A549 (cell line): ENCODE measurements around the gene SESN3.
"Not testable (repeated sequence)": the region's sequence is repeated elsewhere in the genome, so short reads cannot be mapped to it uniquely, and the experiment has no call there.

Experiments used
- CEBPB ChIP-seq, 2 experiments: fragments of >200 bp in 1 of 2; sonication (Bioruptor Twin) in 1 of 2; formaldehyde crosslinking in 1 of 2; IDR thresholded peaks; 2 replicates each; pipeline ENCODE4 v1.6.1; 2012 to 2016
- EP300 ChIP-seq, 2 experiments: fragments of >200 bp; sonication (Bioruptor Twin); formaldehyde crosslinking; IDR thresholded peaks; 2 replicates in 1 of 2; 3 replicates in 1 of 2; pipeline ENCODE4 v1.6.1; 2016 to 2017
- GATA3 ChIP-seq: IDR thresholded peaks from 2 replicates; pipeline ENCODE4 v1.6.1; 2012; ENCODE audit warnings: borderline replicate concordance
- HOXA7 ChIP-seq: fragments of 250-450 bp; sonication (Bioruptor Pico); IDR thresholded peaks from 2 replicates; pipeline ENCODE4 v1.5.0; 2020; ENCODE audit warnings: mild to moderate bottlenecking, moderate library complexity
- KDM1A ChIP-seq: fragments of 200-600 bp; sonication (generic); IDR thresholded peaks from 2 replicates; pipeline ENCODE4 v1.6.1; 2016; ENCODE audit warnings: low read depth, mild to moderate bottlenecking
- KDM5A ChIP-seq: fragments of 200-600 bp; sonication (generic); IDR thresholded peaks from 2 replicates; pipeline ENCODE4 v1.6.1; 2016; ENCODE audit warnings: antibody characterized with exemption, mild to moderate bottlenecking
- POLR2A ChIP-seq: IDR thresholded peaks from 2 replicates; pipeline ENCODE4 v1.6.1; 2012; ENCODE audit warnings: mild to moderate bottlenecking, low read length
- POLR2AphosphoS2 ChIP-seq: conservative IDR thresholded peaks from 2 replicates; pipeline ENCODE4 v1.6.1; 2012; ENCODE audit warnings: low read length, improper control_type of control experiment, inconsistent platforms
- RAD21 ChIP-seq, 2 experiments: fragments of >200 bp in 1 of 2; sonication (Bioruptor Twin) in 1 of 2; formaldehyde crosslinking in 1 of 2; IDR thresholded peaks in 1 of 2; conservative IDR thresholded peaks in 1 of 2; 2 replicates in 1 of 2; 3 replicates in 1 of 2; pipeline ENCODE4 v1.6.1; 2012 to 2018; ENCODE audit warnings: inconsistent platforms in 1 of 2
- TF ChIP-seq, protein P1 (sequence below): fragments of >200 bp; sonication (Bioruptor Twin); formaldehyde crosslinking; IDR thresholded peaks from 3 replicates; pipeline ENCODE4 v1.5.1; 2016
- TF ChIP-seq, protein P2 (sequence below): fragments of >200 bp; sonication (Bioruptor Twin); formaldehyde crosslinking; IDR thresholded peaks from 3 replicates; pipeline ENCODE4 v1.6.1; 2016
- TF ChIP-seq, protein P3 (sequence below): fragments of 450-650 bp; IDR thresholded peaks from 2 replicates; pipeline ENCODE4 v1.6.1; 2014; ENCODE audit warnings: antibody characterized with exemption
- TF ChIP-seq, protein P4 (sequence below): IDR thresholded peaks from 2 replicates; pipeline ENCODE4 v1.6.1; 2012
- TF ChIP-seq, protein P5 (sequence below): fragments of >200 bp; sonication (Bioruptor Twin); formaldehyde crosslinking; IDR thresholded peaks from 2 replicates; pipeline ENCODE4 v1.6.1; 2016

DNA sequence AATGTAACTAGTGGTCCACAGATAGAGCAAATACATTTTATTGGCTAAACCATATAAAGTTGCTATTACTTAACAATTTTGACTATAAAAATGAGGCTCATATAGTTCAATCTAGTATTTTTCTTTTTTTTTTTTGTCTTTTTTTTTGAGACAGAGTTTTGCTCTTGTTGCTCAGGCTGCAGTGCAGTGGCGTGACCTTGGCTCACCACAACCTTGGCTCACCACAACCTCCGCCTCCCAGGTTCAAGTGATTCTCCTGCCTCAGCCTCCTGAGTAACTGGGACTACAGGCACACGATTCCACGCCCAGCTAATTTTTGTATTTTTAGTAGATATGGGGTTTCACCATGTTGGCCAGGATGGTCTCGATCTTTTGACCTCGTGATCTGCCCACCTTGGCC, 3.9 kb downstream of the SESN3 start:
- TF ChIP-seq, protein P1, sequence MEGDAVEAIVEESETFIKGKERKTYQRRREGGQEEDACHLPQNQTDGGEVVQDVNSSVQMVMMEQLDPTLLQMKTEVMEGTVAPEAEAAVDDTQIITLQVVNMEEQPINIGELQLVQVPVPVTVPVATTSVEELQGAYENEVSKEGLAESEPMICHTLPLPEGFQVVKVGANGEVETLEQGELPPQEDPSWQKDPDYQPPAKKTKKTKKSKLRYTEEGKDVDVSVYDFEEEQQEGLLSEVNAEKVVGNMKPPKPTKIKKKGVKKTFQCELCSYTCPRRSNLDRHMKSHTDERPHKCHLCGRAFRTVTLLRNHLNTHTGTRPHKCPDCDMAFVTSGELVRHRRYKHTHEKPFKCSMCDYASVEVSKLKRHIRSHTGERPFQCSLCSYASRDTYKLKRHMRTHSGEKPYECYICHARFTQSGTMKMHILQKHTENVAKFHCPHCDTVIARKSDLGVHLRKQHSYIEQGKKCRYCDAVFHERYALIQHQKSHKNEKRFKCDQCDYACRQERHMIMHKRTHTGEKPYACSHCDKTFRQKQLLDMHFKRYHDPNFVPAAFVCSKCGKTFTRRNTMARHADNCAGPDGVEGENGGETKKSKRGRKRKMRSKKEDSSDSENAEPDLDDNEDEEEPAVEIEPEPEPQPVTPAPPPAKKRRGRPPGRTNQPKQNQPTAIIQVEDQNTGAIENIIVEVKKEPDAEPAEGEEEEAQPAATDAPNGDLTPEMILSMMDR, result not testable (repeated sequence)
- not testable (repeated sequence) for TF ChIP-seq EP300 (IDR thresholded peaks at IDR 0.05); POLR2A; KDM5A; RAD21 (conservative IDR thresholded peaks at IDR 0.05 in 1 of 2, IDR thresholded peaks at IDR 0.05 in 1 of 2); GATA3; KDM1A; CEBPB (IDR thresholded peaks at IDR 0.05); HOXA7 (CRISPR knock-in tag); POLR2AphosphoS2
- TF ChIP-seq, protein P2, sequence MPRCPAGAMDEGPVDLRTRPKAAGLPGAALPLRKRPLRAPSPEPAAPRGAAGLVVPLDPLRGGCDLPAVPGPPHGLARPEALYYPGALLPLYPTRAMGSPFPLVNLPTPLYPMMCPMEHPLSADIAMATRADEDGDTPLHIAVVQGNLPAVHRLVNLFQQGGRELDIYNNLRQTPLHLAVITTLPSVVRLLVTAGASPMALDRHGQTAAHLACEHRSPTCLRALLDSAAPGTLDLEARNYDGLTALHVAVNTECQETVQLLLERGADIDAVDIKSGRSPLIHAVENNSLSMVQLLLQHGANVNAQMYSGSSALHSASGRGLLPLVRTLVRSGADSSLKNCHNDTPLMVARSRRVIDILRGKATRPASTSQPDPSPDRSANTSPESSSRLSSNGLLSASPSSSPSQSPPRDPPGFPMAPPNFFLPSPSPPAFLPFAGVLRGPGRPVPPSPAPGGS, result not testable (repeated sequence)
- TF ChIP-seq, protein P3, sequence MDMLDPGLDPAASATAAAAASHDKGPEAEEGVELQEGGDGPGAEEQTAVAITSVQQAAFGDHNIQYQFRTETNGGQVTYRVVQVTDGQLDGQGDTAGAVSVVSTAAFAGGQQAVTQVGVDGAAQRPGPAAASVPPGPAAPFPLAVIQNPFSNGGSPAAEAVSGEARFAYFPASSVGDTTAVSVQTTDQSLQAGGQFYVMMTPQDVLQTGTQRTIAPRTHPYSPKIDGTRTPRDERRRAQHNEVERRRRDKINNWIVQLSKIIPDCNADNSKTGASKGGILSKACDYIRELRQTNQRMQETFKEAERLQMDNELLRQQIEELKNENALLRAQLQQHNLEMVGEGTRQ, result not testable (repeated sequence)
- TF ChIP-seq, protein P4, sequence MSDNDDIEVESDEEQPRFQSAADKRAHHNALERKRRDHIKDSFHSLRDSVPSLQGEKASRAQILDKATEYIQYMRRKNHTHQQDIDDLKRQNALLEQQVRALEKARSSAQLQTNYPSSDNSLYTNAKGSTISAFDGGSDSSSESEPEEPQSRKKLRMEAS, result not testable (repeated sequence)
- TF ChIP-seq, protein P5, sequence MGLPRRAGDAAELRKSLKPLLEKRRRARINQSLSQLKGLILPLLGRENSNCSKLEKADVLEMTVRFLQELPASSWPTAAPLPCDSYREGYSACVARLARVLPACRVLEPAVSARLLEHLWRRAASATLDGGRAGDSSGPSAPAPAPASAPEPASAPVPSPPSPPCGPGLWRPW, result not testable (repeated sequence)
